HEK293 (cell line): ENCODE measurements around the gene SLC39A1.
"Not testable (repeated sequence)": the region's sequence is repeated elsewhere in the genome, so short reads cannot be mapped to it uniquely, and the experiment has no call there.

Experiments used
- CTCF ChIA-PET: fragments of 350-600 bp; formaldehyde crosslinking; extraction: SDS; loops from one replicate; lab custom pipeline; 2021; ENCODE audit warnings: antibody characterized with exemption; lab: Yijun Ruan, JAX
- POLR2A ChIA-PET: fragments of 300-600 bp; formaldehyde crosslinking; extraction: SDS; loops from one replicate; lab custom pipeline; 2020; ENCODE audit warnings: antibody characterized with exemption, inconsistent platforms; lab: Yijun Ruan, JAX
- H3K27ac ChIP-seq: fragments of 200-500 bp; sonication (Bioruptor generic); 2 replicates; pipeline ENCODE4 v1.5.1; 2014; ENCODE audit warnings: low read depth, low read length, control low read depth, inconsistent platforms; ENCODE audit errors: extremely low read depth
- H3K36me3 ChIP-seq, 2 experiments: fragments of 200-500 bp in 1 of 2; sonication (Bioruptor generic) in 1 of 2; 1 replicate in 1 of 2; 2 replicates in 1 of 2; pipeline ENCODE4 v1.5.1; 2014 to 2017; ENCODE audit warnings: inconsistent platforms in 2 of 2, low read length in 2 of 2; ENCODE audit not compliant: control insufficient read depth in 2 of 2, insufficient read depth in 1 of 2
- H3K4me1 ChIP-seq: fragments of 200-500 bp; sonication (Bioruptor generic); 2 replicates; pipeline ENCODE4 v1.5.1; 2014; ENCODE audit warnings: mild to moderate bottlenecking, low read length, inconsistent platforms; ENCODE audit not compliant: control insufficient read depth, insufficient read depth
- H3K4me3 ChIP-seq: 2 replicates; pipeline ENCODE4 v1.5.1; 2011; ENCODE audit warnings: low read depth, mild to moderate bottlenecking, control low read depth, low read length, moderate library complexity
- H3K9me3 ChIP-seq: fragments of 200-500 bp; sonication (Bioruptor generic); 2 replicates; pipeline ENCODE4 v1.5.1; 2014; ENCODE audit warnings: low read depth, low read length, inconsistent platforms; ENCODE audit not compliant: control insufficient read depth, insufficient read depth
- IKZF3 ChIP-seq: fragments of 450-650 bp; IDR thresholded peaks from 2 replicates; pipeline ENCODE4 v1.5.0; 2018; ENCODE audit warnings: missing biosample characterization, mild to moderate bottlenecking, missing genetic modification characterization, moderate library complexity
- OSR2 ChIP-seq: fragments of 450-650 bp; formaldehyde crosslinking; IDR thresholded peaks from 2 replicates; pipeline ENCODE4 v1.5.1; 2016; ENCODE audit warnings: missing biosample characterization, missing genetic modification characterization
- PRDM1 ChIP-seq: fragments of 450-650 bp; formaldehyde crosslinking; IDR thresholded peaks from 2 replicates; pipeline ENCODE4; 2016; ENCODE audit warnings: missing biosample characterization, missing genetic modification characterization
- PRDM4 ChIP-seq: fragments of 450-650 bp; formaldehyde crosslinking; IDR thresholded peaks from 2 replicates; pipeline ENCODE4 v1.5.1; 2017; ENCODE audit warnings: missing biosample characterization, missing genetic modification characterization
- ZBTB48 ChIP-seq: fragments of 450-650 bp; formaldehyde crosslinking; IDR thresholded peaks from 2 replicates; pipeline ENCODE4 v1.5.1; 2016; ENCODE audit warnings: missing biosample characterization, missing genetic modification characterization
- ZNF2 ChIP-seq: fragments of 450-650 bp; formaldehyde crosslinking; IDR thresholded peaks from 2 replicates; pipeline ENCODE4 v1.5.1; 2016; ENCODE audit warnings: missing biosample characterization, missing genetic modification characterization
- ZNF23 ChIP-seq: fragments of 450-650 bp; formaldehyde crosslinking; IDR thresholded peaks from 2 replicates; pipeline ENCODE4 v1.5.1; 2016; ENCODE audit warnings: missing biosample characterization, missing genetic modification characterization, borderline replicate concordance
- ZNF335 ChIP-seq: fragments of 450-650 bp; formaldehyde crosslinking; conservative IDR thresholded peaks from 2 replicates; pipeline ENCODE4 v1.5.1; 2016; ENCODE audit warnings: missing biosample characterization, missing genetic modification characterization
- ZNF48 ChIP-seq: fragments of 450-650 bp; formaldehyde crosslinking; IDR thresholded peaks from 2 replicates; pipeline ENCODE4 v1.5.1; 2016; ENCODE audit warnings: missing biosample characterization, missing genetic modification characterization
- ZNF600 ChIP-seq: fragments of 450-650 bp; formaldehyde crosslinking; IDR thresholded peaks from 2 replicates; pipeline ENCODE4 v1.5.1; 2016; ENCODE audit warnings: missing biosample characterization, missing genetic modification characterization
- ZNF677 ChIP-seq: fragments of 450-650 bp; IDR thresholded peaks from 2 replicates; pipeline ENCODE4 v1.5.0; 2018; ENCODE audit warnings: missing biosample characterization, mild to moderate bottlenecking, missing genetic modification characterization, moderate library complexity
- ZNF791 ChIP-seq: fragments of 450-650 bp; formaldehyde crosslinking; IDR thresholded peaks from 2 replicates; pipeline ENCODE4 v1.5.1; 2016; ENCODE audit warnings: missing biosample characterization, missing genetic modification characterization
- ZSCAN30 ChIP-seq: fragments of 450-650 bp; IDR thresholded peaks from 2 replicates; pipeline ENCODE4 v1.5.1; 2018; ENCODE audit warnings: missing biosample characterization, mild to moderate bottlenecking, missing genetic modification characterization, moderate library complexity
- TF ChIP-seq, protein P1 (sequence below): fragments of 450-650 bp; formaldehyde crosslinking; IDR thresholded peaks from 2 replicates; pipeline ENCODE4 v1.5.1; 2016; ENCODE audit warnings: missing biosample characterization, missing genetic modification characterization

Gene SLC39A1

GRCh38 chr1:153984123-153984894, 21.0 kb upstream of the SLC39A1 start:
- Histone ChIP-seq H3K4me1 (peaks cover 8% of the 10 kb centered on the region; the same call in 1 of the 2 replicates), H3K9me3 (no peaks in the 10 kb centered on the region), H3K4me3 (no peak overlapping the region), H3K36me3 (peaks cover 7 to 35% of the 10 kb centered on the region in 2 experiments), H3K27ac (no peak overlapping the region)
- POLR2A ChIA-PET = interaction anchor here (0.5 to 3.1 kb wide), 4 partner anchors 17 to 192 kb away, joined by 3 to 31 read pairs (median 5); partner anchors contain the start of genes CREB3L4 and CRTC2
- CTCF ChIA-PET = interaction anchor here (0.6 to 4.3 kb wide), 5 partner anchors 37 to 1209 kb away, joined by 3 to 46 read pairs (median 4); partner anchors contain the start of gene DENND4B
- no peak for TF ChIP-seq ZNF23
- peak; percentile 55 for TF ChIP-seq ZNF600 (tag by site-specific recombination)

GRCh38 chr1:153981735-153982134, 18.4 kb upstream of the SLC39A1 start:
- H3K36me3 ChIP-seq = peaks cover 7 to 35% of the 10 kb centered on the region in 2 experiments
- H3K4me3 ChIP-seq, CTCF ChIA-PET, H3K4me1 ChIP-seq, H3K27ac ChIP-seq, H3K9me3 ChIP-seq: not testable (repeated sequence)
- TF ChIP-seq PRDM1 (tag by site-specific recombination) = peak; percentile 81
- POLR2A ChIA-PET = interaction anchor here (0.6 to 2.1 kb wide), 3 partner anchors 9 to 195 kb away, joined by 3 to 9 read pairs (median 3); partner anchors contain the start of genes RPS27 and SLC39A1

GRCh38 chr1:153979091-153979490, 15.8 kb upstream of the SLC39A1 start:
- H3K27ac ChIP-seq, H3K4me1 ChIP-seq, H3K4me3 ChIP-seq, H3K9me3 ChIP-seq: not testable (repeated sequence)
- H3K36me3 ChIP-seq = peaks cover 17 to 53% of the 10 kb centered on the region in 2 experiments
- CTCF ChIA-PET = interaction anchor here (0.6 to 3.8 kb wide), 8 partner anchors 7 to 344 kb away, joined by 3 to 29 read pairs (median 4); partner anchors contain the start of genes CREB3L4, DENND4B and RAB13
- POLR2A ChIA-PET = interaction anchor here (1.0 to 5.3 kb wide), 5 partner anchors 9 to 56 kb away, joined by 3 to 137 read pairs (median 58); partner anchors contain the start of genes CREB3L4, CRTC2, GATAD2B and RAB13
- TF ChIP-seq ZNF2 (tag by site-specific recombination) = peak; percentile 28; the same call in 1 of the 2 replicates

DNA sequence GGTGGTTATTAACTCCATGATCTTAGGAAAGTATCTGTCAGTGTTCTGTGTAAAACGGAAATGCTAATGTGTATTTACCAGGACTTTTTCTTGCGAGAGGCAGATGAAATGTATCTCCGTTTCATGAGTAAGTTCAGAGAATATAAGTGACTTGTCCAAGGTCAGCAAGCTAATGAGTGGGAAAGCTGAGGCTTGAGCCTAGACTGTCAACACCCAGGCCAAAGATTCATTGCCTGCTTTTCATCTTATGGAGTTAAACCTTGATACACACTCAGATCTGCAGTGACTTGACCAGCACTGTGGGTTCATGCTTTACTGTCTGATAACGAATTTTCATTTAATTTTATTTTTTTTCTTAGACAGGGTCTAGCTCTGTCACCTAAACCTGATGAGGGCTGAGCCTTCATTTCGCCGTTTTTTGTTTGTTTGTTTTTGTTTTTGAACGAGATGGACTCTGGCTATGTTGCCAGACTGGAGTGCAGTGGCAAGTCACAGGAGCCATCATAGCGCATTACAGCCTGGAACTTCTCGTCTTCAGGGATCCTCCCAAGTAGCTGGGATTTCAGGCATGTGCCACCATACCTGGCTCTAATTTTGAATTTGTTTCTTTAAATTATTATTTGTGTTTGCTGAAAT, 15.1 kb upstream of the SLC39A1 start:
- Histone ChIP-seq H3K9me3 (no peaks in the 10 kb centered on the region), H3K4me1 (no peaks in the 10 kb centered on the region), H3K4me3 (peak overlapping the region; percentile 90), H3K27ac (peak overlapping the region; percentile 88), H3K36me3 (peaks cover 13 to 55% of the 10 kb centered on the region in 2 experiments)
- TF ChIP-seq ZNF791 (tag by site-specific recombination) (no peak), ZNF677 (no peak), OSR2 (tag by site-specific recombination) (no peak), ZBTB48 (tag by site-specific recombination) (no peak), IKZF3 (tag by site-specific recombination) (no peak), ZNF600 (tag by site-specific recombination) (peak; percentile 41; the same call in 1 of the 2 replicates), ZSCAN30 (no peak), PRDM4 (tag by site-specific recombination) (no peak), ZNF335 (tag by site-specific recombination) (peak; percentile 60), ZNF48 (no peak)
- TF ChIP-seq, protein P1, sequence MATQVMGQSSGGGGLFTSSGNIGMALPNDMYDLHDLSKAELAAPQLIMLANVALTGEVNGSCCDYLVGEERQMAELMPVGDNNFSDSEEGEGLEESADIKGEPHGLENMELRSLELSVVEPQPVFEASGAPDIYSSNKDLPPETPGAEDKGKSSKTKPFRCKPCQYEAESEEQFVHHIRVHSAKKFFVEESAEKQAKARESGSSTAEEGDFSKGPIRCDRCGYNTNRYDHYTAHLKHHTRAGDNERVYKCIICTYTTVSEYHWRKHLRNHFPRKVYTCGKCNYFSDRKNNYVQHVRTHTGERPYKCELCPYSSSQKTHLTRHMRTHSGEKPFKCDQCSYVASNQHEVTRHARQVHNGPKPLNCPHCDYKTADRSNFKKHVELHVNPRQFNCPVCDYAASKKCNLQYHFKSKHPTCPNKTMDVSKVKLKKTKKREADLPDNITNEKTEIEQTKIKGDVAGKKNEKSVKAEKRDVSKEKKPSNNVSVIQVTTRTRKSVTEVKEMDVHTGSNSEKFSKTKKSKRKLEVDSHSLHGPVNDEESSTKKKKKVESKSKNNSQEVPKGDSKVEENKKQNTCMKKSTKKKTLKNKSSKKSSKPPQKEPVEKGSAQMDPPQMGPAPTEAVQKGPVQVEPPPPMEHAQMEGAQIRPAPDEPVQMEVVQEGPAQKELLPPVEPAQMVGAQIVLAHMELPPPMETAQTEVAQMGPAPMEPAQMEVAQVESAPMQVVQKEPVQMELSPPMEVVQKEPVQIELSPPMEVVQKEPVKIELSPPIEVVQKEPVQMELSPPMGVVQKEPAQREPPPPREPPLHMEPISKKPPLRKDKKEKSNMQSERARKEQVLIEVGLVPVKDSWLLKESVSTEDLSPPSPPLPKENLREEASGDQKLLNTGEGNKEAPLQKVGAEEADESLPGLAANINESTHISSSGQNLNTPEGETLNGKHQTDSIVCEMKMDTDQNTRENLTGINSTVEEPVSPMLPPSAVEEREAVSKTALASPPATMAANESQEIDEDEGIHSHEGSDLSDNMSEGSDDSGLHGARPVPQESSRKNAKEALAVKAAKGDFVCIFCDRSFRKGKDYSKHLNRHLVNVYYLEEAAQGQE (tag by site-specific recombination) = 0 out of 2 replicates have a peak, but pooled peaks have one; percentile 12
- ChIA-PET POLR2A (interaction anchor here (0.9 to 5.3 kb wide), 17 partner anchors 10 to 351 kb away, joined by 3 to 137 read pairs (median 6); partner anchors contain the start of genes CREB3L4, CRTC2, DENND4B and GATAD2B), CTCF (interaction anchor here (0.6 to 3.8 kb wide), 12 partner anchors 8 to 344 kb away, joined by 3 to 29 read pairs (median 4); partner anchors contain the start of genes CREB3L4, DENND4B and RAB13)
